HG03159 (cell line): ENCODE measurements around the gene ADAMTS12.

ENCODE experiments used
- ATAC-seq: cut with Tn5 transposase; IDR thresholded peaks from one replicate; pipeline ENCODE4 v1.9.1; 2021; ENCODE audit warnings: mild to moderate bottlenecking, moderate library complexity; ENCODE audit not compliant: unreplicated experiment

Gene ADAMTS12

DNA sequence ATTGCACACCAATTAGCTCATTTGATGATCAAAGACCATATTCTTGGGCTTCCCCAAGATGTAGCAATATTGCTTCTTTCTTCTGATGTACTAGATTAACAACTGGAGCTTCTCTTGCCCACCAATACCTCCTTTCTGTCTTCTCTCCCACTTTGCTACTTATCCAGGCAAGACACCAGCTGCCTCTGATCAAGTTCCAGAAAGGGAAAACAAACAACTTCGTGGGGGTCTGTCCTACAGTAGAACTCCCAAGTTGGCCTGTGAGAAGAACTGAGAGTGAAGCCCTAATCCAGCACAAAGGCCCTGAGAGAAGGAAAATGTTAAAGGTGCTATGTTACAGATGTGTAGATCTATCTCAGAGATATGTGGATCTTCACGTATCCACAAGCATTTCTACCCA lies 44.9 kb downstream of the ADAMTS12 start:
- ATAC-seq, result no peak

DNA sequence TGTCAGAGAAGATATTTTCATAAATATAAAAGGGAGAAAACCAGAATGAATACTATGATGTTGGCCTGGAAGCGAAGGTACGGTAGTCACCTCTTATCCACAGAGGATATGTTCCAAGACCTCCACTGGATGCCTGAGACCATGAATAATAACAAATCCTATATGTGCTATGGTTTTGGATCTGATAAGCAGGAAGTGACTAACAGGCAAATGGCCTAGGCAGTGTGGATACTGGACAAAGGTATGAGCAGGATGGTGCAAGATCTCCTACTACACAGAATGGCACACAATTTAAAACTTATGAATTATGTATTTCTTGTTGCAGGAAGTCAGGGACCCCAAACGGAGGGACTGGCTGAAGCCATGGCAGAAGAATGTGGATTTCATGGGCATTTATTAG lies 48.2 kb downstream of the ADAMTS12 start:
- no peak for ATAC-seq

DNA sequence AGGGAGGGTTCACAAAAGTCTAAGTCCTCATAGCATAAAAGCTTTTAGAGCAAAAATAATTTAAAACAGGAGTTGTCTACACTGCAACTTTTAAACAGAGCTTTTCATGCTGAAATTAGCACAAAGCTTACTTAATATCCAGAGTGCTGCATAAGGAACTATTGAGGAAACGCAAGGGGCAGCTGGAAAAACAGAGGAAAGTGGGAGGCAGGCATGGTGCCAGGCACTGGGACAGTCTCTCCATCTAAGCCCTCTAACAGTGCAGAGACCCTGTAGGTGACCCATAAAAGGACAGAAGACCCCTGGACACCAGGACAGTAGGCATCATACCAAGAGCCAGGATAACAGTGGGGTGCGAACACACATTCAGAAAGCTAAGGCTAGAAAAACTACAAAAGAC lies 49.3 kb downstream of the ADAMTS12 start:
- no peak for ATAC-seq

GRCh38 chr5:33841891-33842290 lies 49.9 kb downstream of the ADAMTS12 start:
- ATAC-seq, result no peak

GRCh38 chr5:33840927-33841547 lies 50.8 kb downstream of the ADAMTS12 start:
- peak; percentile 72 for ATAC-seq

GRCh38 chr5:33837301-33837700 lies 54.5 kb downstream of the ADAMTS12 start:
- ATAC-seq, result no peak

GRCh38 chr5:33834334-33834733 lies 57.5 kb downstream of the ADAMTS12 start:
- no peak for ATAC-seq

GRCh38 chr5:33833237-33833575 lies 58.6 kb downstream of the ADAMTS12 start:
- no peak for ATAC-seq

DNA sequence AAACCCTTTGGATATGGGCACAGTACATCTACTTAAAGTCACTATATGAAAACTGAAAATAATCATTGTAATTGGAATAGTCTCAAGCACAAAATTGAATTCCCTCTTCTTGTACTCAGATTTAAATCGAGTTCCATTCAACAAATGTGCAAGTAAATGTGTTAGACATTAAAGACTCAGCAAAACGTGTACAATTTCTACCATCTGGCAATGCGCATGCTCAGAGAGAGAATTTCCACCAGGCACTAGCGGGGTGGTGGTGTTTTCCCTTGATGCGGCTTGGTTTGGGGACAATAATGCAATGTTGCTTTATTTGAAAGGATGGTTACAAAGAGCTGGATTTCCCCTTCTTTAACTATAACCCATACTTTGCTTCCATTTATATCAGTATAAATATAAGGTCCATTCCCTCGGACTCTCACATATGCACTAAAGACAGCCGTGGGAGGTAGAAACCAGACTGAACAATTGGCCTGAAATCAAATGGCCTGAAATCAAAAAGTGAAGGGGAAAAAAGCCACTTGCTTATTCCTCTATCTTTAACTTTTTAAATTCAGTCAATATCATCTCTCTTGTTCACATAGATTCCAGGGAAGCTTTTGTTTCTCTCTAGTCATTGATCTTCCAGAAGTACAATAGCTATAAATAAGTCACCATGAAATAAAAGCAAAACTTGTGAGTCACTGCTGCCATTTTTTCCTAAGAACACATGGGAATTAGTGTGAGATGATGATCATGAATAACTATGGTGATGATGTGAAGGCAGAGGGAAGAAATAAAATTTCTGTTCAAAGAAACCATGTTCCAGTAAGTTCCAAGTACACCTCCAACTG lies 59.2 kb downstream of the ADAMTS12 start:
- ATAC-seq, result no peak

- no peak for ATAC-seq
Observed at GRCh38 chr5:33831041-33831440, 60.7 kb downstream of the ADAMTS12 start.

GRCh38 chr5:33829430-33829829 lies 62.4 kb downstream of the ADAMTS12 start:
- no peak for ATAC-seq

DNA sequence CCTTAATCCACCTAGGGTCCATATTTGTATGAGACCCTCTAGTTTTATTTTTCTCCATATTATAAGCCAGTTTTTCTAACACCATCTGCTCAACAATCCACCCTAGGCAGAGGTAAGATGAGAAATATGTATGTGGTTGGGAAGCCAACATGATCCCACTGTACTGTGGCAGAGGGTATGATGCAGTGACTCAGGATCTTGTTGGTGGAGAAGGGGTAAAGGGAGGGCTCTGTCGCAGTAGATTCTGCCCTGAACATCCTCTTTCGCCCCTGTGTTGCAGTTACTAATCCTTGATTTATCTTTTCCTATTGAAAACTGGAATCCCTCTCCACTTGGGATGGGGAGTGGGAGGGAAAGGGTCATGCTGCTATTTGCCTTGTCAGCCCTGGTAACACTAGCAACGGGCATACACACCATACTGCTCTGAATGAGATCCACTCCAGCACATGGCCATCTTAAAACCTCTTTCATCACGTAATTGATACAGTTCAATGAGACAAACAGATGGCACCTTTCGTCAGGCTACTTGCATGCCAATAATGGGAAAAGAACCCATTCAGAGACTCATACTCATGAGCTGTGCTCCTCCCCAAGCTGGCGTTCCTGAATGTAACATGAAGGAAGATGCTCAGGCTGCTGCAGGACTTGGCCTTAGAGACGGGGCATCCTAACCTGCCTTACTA lies 63.0 kb downstream of the ADAMTS12 start:
- no peak for ATAC-seq

GRCh38 chr5:33827885-33828284 lies 63.9 kb downstream of the ADAMTS12 start:
- no peak for ATAC-seq

GRCh38 chr5:33827018-33827707 lies 64.6 kb downstream of the ADAMTS12 start:
- ATAC-seq, result no peak

- peak; percentile 63 for ATAC-seq
Observed at GRCh38 chr5:33824516-33825195, 67.1 kb downstream of the ADAMTS12 start.

GRCh38 chr5:33817301-33817700 lies 74.5 kb downstream of the ADAMTS12 start:
- no peak for ATAC-seq

- no peak for ATAC-seq
Observed at GRCh38 chr5:33816791-33817190, 75.0 kb downstream of the ADAMTS12 start.

DNA sequence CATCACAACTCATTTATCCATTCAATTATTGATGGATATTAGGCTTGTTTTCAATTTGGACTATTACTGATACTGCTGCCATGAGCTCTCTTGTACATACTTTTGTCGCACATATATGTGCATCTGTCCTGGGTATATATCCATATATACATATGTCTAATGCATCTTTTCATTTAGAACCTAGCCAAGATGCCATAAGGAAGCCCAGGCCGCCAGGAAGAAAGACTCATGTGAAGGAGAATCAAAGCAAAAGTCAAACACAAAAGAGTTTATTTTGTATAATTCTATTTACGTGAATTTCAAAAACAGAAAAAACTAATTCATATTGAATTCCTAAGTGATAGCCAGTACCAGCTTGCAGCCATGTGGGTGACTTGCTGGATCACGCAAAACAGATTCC lies 79.0 kb downstream of the ADAMTS12 start:
- ATAC-seq, result no peak

DNA sequence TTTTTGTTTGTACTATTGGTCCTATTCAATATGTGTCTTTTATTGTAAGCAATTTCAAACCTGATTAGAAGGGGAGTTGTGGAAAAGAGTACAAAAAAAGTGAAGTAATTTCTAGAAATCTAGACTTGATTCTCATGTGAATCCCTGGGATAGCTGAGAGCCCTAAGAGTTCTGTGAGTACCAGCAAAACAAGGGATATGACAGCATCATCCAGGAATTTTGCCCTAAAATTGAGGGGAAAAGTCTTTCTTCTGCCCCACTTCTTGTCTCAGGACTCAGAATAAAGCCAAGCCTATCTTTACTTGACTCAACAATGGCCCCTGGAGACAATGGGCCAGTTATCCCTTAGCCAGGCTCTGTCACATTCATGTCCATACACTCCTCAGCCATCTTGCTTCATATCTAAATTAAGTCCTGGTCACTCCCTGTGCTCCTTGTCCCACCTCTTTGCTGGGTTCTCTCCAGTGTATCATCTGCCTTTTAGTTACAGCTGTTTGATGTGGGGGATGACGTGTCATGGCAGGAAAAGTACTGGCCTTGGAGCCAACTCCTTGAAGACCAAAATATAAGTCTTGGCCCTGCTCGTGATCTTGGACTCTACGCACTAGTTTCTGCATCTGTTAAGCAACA lies 81.2 kb downstream of the ADAMTS12 start:
- no peak for ATAC-seq

- no peak for ATAC-seq
Observed at GRCh38 chr5:33809936-33810335, 81.9 kb downstream of the ADAMTS12 start.
